ENCODE results near the gene LATS2.

Gene LATS2

DNA sequence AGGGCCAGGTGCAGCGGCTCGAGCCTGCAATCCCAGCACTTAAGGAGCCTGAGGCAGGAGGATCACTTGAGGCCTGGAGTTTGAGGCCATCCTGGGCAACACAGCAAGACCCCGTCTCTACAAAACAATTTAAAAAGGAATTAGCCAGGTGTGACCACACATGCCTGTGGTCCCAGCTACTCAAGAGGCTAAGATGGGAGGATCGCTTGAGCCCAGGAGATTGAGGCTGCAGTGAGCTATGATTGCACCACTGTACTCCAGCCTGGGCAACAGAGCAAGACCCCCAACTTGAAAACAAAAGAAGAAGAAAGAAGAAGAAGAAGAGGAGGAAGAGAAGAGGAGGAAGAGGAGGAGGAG, 47.7 kb downstream of the LATS2 start:
- DNase-seq: no peak

DNA sequence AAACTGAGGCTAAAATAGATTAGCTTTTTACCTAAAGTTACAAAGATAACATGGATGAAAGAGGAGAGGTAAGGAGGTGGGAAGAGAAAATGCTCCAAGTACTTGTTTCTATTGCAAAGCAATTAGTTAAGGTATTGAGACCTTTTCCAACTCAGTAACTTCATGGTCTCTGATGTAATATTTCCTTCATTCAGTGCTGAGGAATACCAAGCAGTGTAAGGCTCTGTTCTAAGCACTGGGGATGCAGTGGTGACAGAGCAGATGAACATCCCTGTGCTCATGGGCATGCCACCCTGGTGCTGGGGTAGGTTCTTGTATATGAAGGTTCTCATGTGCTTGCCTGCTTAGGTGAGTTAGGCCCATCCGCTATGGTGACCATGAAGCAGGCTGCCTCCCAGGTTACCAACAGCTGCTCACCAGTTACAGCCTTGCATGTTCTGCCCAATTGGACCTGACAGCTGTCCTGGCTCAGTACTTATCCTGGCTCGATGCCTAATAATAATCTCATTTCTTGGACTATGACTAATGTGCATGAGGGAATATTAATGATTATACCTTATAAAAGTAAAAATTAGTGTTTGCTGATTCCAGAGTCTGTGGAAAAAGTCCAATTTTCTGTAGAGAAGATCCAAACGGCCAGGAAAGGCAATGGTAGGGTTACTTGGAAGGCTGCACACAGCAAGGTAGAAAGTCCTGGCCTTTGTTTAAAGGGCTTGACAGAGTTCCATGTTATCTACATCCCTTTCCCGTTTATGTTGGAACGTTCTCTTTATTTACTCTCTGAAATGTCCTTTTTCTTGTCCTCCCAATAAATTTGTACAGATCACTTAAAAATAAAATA, 48.3 kb downstream of the LATS2 start:
- DNase-seq: no peak

DNA sequence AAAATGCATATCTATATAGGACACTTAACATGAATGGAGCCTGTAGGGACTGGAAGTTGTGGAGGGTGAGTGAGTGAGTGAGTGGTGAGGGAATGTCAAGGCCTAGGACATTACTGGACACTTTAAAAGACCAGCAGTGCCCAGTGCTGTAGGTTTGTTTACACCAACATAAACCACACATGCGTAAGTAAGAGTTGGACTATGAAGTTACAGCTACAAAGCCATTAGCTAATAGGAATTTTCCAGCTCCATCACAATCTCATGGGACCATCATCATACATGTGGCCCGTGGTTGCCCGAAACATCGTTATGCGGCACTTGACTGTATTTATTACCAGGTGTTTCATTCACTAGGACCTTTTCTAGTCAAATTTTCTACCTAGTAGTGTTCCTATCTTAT, 49.2 kb downstream of the LATS2 start:
- no peak for DNase-seq

DNA sequence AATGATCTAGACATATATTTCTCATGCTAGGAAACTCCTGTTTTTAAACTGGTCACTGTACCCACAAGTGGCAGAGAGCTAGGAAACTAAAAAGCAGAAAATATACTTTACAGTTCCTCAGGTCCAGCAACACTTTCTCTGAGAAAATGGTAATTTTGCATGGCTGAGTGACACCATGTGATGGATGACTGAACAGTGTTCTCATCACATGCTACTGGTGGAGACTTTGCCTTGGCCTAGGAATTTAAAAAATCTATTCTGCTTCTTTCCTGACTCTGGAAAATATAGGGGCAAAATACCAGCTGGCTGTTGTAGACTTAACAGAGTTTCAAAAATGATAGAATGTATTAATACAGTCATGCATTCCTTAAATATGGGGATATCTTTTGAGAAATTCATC, 50.0 kb downstream of the LATS2 start:
- DNase-seq: no peak

DNA sequence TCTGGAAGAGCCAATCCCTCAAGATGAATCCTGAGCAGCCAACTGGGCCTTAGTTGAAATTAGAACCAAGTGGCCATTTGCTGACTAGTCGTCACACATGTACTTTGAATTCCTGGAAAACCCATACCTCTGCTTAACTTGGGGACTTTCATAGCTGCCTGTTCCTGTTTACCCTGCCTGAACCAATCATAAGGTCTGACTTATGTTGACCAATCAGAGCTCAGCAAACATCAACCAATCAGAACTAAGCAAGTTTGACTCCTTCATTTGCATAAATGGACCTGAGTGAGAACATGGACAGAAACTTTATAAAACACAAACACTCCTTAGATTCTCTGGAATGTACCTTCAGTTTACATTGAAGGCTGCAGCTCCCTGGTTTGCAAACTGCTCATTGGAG, 50.8 kb downstream of the LATS2 start:
- peak; percentile 16 for DNase-seq

DNA sequence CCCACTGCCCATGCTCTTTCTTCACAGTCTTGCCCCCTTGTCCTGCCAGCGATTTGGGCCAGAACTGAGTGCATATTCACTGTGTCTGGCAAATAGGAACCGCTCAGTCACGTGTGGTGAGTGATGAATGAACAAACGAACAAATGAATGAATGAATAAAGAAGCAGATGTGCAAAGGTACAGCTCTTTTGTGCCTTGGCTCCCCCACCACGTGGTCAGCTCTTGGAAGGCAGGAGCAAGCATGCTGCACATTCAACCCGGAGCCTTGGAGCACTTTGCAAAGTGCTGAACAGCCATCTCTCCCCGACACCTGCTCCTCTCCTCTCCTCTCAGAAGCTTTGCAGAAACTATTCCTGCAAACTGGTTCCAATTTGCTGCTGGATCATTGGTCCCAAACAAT, 52.4 kb downstream of the LATS2 start:
- no peak for DNase-seq

DNA sequence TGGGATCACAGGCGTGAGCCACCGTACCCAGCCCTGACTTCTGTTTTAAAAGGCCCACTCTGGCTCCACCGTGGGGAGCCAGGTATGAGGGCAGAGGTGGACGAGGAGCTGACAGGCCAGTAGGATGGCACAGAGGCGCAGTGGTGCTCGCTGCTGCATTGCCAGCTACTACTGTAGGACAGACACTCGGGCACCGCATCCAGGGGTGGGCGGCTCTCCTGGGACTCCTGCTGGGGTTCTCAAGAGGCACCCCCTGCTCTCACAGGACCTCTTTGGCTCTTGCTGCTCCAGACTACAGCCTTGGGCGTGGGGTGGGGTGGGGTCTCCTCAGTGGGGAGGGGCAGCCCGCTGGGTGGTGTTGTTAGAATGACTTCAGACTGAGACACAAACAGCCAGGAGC, 53.4 kb downstream of the LATS2 start:
- no peak for DNase-seq

DNA sequence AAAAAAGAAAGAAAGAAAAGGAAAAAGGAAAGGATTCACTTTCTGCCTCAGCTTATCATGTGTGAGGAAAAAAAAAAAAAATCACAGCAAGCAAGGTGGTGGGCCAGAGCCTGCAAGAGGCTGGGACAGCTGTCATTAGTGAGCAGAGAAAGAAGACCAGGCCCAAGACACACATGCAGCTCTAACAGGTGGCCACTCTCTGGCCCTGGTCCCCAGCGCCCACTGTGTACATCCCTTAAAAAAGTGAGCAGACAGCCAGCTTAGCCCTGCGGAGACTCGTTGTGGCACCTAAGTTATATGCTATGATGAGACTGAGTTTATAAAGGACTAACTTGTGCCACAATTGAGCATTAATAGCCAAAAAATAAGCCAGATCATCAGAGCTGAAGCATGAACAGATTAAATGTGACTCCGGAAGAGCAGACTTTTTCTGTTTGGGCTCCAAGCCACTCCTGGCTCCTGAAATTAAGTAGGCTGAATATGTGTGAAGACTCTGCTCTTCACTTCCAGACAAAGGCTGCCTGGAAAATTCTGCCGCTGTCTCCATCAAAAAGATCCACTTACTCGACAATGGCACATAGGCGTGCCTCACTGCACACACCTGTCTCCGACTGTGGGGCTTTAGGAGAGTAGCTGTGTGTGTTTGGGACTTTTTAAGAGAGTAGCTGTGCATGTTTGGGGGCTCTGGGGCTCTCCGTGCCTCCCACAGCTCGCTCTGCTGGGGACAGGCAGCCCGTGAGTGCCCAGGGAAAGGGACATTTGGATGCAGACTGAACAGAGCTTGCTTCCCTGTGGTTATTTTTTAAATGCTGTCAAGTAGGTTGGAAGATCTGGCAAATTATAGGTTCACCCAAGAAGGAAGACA, 55.0 kb downstream of the LATS2 start:
- no peak for DNase-seq

DNA sequence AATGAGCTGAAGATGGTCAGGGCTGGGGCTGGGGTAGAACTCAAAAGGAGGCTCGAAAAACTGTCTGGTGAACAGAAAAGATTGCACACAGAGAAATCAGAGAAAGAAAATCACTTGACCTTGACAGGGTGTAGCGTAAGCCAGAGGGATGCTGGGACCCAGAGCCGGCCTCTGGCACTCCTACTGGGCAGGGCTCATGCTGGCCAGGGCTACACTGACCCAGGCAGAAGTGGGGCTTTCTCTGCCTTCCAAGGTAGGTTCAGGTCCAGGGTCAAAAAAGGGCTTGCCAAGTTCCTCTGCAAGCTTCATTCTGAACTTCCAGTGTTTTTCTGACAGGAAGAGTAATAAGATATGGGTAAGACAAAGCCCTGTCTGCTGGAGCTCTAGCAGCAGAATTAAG, 56.2 kb downstream of the LATS2 start:
- no peak for DNase-seq

DNA sequence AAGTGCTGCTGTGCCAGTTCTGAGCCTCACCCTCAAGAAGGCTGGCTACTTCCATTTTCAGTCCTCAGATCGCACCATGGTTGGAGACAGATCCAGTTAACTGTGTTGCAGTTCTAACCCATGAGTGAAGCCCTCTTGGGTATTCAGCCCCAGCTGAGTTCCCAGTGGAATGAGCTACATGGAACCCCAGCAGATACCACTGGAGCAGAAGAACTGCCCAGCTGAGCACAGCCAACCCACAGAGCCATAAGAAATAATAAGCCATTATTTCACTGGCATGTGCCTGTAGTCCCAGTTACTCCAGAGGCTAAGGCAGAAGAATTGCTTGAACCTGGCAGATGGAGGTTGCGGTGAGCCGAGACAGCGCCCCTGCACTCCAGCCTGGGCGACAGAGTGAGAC, 59.9 kb downstream of the LATS2 start:
- no peak for DNase-seq

DNA sequence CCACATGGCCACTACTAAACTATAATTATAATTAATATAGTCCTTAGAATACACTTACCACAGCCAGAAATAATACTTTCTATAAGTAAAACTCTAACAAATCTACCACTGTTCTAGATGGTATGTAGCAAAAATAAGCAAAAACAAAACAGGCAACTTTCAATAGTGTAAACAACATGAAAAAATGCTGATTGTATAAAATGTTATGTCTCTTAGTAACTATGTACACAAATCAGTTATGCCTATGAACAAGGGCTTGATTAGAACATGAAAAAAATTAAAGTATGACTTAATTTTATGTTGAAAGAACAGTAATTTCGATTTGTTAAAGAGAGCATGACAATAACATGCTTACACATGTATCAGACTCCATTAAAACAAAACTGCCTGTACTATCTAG, 60.7 kb downstream of the LATS2 start:
- DNase-seq: no peak

DNA sequence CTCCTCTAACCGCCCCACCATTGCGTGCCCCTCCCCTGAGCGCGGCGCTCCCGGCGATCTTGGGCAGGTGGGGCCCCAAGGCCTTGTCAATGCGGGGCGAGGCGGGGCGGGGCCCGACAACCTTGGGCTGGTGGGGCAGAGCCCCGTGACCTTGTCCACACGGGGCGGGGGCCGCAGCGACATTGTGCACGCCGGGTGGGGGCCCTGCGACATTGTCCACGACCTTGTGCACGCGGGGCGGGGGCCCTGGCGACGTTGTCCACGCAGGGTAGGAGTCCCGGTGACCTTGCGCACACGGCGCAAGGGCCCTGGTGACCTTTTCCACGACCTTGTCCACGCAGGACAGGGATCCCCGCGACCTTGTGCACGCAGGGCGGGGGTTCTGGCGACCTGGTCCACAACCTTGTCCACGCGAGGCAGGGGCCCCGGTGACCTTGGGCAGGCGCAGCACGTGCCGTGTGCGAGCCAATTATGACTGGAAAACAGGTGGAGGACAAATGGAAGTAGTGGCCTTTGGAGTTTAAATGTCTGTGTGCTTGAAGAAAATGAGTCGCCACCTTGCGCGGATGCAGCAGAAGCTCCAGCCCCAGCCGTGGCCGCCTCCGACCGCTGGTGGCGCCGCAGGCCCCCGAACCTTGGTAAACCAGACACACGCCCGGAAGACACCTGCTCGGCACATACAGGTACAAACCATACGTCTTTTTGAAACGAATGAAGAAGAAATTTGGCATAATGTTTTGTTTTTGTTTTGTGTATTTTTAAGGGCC, 62.6 kb downstream of the LATS2 start:
- DNase-seq: no peak

DNA sequence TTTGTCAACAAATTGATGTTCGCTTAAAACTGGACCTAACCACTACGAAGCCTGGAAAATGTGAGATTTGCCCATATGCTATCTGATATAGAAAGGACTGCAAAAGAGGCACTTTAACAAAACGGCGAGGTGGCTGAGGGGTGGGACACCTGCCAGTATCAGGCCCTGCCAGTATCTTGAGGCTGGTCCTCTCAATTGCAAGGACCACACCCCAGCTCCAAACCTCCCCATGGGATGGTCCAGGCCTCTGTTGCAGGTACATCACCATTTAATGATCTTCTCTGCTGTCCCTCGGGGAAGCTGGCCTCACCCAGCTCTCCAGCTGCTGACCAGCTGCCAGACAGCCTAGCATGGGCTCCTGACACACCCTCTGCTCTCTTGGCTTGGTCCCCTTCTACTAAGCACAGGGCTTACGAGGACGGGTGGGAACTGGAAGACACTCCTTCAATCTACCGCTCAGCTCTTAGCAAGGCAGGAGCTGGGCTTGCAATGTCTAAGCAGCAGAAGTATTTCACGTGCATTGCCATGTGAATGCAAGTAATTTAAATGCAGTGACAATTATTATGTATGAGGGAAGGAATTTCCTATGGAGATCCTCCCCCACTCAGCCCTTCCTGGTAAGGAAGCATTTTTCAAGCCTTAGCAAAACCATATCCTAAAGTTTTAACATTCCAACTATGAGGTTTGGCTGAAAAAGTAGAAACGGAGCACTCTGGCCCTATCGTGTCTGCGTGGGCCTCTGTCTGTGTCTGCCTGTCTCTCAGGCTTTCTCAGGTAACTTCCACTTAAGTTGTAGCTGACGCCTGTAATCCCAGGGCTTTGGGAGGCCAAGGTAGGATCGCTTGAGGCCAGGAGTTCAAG, 63.9 kb downstream of the LATS2 start:
- no peak for DNase-seq

DNA sequence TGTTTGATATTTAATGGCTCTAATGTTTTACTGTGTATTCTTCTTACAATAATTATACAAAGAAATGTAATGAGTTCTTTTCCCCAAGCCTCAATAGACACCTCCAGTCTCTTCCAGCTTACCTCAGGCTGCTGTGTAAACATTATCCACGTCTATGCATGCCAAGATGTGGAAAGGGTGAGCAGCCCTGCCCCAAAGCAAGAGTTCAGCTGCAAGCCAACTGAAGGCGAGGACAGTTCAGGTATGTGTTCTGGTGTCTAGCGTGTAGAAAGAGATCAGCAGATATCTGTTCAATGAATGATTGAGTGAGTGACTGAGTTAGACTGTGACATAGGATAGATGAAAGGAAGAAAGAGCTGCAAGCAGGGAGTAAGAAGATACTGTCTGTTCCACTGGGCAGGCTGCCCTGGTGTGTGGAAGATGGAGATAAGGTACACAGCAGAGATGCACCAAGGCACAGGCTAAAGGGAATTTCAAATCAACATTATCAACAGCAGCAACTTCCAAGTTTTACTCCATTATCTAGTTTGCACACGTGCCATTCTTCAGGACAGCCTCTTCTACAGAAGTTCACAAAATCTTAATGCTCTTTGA, 66.0 kb downstream of the LATS2 start:
- DNase-seq: no peak

DNA sequence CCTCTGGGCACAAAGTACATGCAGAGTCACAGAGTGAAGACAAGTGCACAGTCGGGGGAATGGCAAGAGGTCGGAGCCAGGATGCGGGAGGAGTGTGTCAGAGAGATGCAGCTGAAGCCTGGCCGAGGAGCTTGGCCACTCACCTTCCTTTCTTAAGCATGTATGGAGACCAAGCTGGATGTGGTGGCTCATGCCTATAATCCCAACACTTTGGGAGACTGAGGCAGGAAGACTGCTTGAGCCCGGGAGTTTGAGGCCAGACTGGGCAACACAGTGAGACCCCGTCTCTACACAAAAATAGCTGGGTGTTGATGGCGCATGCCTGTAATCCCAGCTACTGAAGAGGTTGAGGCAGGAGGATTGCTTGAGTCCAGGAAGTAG, 67.0 kb downstream of the LATS2 start:
- no peak for DNase-seq

DNA sequence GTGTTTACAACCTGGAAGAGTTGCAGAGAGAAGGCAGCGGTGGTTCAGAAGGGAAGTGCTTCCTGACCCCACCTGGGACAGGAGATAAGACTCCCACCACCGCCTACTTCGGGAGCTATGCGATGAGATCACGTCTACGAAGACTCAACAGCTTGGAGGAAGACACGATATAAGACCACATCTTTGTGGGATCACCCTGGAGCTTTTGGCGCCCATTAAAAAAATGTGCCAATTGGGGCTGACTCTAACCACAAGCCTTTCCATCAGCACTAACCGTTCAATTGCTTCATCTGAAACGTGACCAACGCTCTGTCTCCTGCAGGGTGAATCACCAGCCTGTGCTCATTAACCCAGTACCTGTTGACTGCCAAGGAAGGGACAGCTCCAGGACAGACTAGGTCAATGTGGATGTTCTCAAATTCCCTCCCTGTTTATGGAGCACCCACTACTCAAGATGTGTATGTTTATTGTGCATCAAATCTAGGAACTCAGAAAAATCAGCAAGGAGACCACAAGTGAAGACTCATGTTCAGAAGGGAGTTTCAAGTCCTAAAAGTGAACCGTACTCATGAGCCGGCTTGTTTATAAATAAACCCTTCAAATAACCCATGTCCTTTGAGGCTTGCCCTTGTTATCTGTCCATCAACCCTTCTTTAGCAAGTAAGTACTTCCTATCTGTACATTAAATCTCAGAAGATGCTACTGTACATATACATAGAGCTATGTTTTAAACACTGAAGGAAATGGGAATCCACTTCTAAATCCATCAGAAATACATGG, 67.5 kb downstream of the LATS2 start:
- DNase-seq: peak; percentile 19

DNA sequence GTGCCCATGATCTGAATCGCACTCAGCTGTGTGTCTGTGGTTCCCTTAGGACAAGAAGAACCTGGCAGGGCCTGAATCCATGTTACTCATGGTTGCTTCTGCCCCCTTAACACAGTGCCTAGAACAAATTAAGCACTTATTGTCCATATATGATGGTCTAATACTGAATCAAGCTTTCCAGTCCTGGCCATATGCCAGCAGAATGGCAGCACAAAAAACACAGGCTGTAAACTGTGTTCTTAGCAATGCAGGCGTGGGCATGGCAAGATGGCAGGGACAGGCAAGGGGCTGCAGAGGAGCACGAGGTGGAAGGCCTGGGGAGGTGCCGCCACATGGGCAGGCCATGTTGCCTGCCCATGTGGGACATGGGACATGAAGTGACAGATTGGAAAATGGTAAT, 68.2 kb downstream of the LATS2 start:
- no peak for DNase-seq

DNA sequence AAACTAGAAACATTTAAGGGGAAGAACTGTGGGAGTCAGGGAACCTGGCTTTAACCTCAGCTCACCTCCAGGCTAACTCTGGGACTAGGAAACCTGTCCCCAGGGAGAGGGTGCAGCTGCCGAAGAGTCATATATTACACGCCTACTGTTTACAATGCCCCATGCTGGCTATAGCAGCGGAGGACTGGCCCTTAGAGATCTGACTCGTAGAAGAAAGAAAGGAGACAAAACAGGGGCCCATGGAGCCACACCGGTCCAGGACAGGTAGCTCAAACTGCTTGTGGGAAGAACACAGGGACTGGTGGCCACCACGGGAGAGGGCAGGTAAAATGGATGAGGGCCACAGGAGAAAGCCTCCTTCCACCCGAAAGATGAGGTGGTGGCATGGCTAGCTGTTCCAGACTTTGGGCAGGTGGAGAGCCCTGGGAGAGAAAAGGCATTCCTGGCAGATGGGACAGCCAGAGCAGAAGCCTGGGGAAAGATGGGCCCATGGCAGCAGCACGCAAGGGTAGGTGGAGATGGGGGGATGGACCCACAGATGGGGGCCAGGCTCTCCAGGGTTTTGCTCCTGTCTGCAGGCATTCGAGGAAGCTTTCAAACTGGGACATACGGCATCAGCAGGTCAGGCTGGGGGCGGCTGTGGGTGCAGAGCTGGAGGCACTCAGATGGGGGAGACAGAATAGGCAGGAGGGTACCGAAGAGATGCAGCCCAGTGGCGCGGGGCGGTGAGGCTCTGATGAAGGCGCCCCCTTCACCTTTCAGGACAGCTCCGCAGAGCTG, 69.5 kb downstream of the LATS2 start:
- no peak for DNase-seq

DNA sequence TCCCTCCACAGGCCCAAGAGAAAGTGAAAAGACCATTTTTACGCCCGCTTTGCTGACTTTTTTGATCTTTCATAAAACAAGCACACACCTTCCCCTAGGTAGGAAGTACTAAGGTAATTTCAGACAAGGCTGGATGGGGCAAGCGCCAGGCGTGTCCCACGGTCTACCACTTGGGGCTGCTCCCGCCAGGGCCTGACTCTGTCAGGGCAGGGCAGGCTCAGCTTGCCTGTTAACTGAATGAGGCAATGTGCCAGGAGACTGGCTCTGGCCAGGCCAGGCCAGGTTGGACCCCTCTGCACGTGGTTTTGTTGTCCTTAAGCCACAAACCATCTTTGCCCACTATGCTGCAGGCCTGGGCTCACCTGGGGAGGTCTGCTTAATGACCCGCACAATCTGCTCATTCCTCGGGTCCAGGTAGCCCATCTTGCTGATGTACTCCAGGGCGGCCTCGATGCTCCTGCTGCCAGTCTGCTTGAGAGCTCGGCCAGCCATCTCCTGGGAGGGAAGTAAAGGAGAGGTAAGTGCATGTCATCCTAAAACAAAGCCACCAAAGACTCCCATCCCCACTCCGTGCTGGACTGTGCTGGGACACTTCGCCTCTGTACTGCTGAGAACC, 70.4 kb downstream of the LATS2 start:
- no peak for DNase-seq

Data from suppressor macrophage treated with lipopolysaccharide for 4 hours (primary cell).